Mammary epithelial cell (primary cell): ENCODE measurements around the gene PDE3B.

Experiments
- EZH2 ChIP-seq: IDR thresholded peaks from 2 replicates; pipeline ENCODE4 v1.6.1; 2012; ENCODE audit warnings: low read length, inconsistent platforms, borderline replicate concordance
- TF ChIP-seq, protein P1 (sequence below), 2 donors: IDR thresholded peaks in 1 of 2; conservative IDR thresholded peaks in 1 of 2; 2 replicates each; pipeline ENCODE4 v1.5.1; 2011 to 2012; ENCODE audit warnings: inconsistent platforms in 2 of 2, low read length in 2 of 2, mild to moderate bottlenecking in 2 of 2, control low read depth in 1 of 2, low read depth in 1 of 2; ENCODE audit not compliant: insufficient read depth in 1 of 2; ENCODE audit errors: extremely low read depth in 1 of 2

DNA sequence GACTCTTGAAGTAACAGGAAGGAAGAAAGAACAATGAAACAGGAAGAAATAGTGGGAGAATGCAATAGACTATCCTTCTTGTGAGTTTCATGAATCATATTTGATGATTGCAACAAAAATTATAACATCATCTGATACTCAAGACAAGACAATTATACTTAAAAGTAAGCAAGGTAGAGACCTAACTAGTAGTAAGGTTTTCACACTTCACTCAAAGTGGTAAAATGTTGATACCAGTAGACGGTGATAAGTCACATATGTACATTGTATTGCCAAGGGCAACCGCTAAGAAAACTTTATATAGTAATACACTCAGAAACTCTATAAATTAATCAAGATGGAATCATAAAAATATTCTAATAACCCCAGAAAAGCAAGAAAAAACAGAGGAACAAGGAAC is 140.6 kb downstream of the PDE3B start:
- TF ChIP-seq, protein P1, sequence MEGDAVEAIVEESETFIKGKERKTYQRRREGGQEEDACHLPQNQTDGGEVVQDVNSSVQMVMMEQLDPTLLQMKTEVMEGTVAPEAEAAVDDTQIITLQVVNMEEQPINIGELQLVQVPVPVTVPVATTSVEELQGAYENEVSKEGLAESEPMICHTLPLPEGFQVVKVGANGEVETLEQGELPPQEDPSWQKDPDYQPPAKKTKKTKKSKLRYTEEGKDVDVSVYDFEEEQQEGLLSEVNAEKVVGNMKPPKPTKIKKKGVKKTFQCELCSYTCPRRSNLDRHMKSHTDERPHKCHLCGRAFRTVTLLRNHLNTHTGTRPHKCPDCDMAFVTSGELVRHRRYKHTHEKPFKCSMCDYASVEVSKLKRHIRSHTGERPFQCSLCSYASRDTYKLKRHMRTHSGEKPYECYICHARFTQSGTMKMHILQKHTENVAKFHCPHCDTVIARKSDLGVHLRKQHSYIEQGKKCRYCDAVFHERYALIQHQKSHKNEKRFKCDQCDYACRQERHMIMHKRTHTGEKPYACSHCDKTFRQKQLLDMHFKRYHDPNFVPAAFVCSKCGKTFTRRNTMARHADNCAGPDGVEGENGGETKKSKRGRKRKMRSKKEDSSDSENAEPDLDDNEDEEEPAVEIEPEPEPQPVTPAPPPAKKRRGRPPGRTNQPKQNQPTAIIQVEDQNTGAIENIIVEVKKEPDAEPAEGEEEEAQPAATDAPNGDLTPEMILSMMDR (conservative IDR thresholded peaks at IDR 0.05 in 1 of 2, IDR thresholded peaks at IDR 0.05 in 1 of 2; ENCODE audit: extremely low read depth in 1 of 2, insufficient read depth in 1 of 2, low read depth in 1 of 2, low read length in 2 of 2), result no peak
- no peak for TF ChIP-seq EZH2
